ENCODE results near the gene MYRF. TPM values are rescaled to one million over a fixed set of nuclear protein-coding genes. Genes with fewer than 3 reads are reported as not detected.

The MYRF gene
- total and polyA plus RNA-seq, 9 of the 15 experiments (the other 6 are each of a cell fraction or from before 2014, with no cell fraction given), result 2.3 to 25.8 (median 7.1) TPM

DNA sequence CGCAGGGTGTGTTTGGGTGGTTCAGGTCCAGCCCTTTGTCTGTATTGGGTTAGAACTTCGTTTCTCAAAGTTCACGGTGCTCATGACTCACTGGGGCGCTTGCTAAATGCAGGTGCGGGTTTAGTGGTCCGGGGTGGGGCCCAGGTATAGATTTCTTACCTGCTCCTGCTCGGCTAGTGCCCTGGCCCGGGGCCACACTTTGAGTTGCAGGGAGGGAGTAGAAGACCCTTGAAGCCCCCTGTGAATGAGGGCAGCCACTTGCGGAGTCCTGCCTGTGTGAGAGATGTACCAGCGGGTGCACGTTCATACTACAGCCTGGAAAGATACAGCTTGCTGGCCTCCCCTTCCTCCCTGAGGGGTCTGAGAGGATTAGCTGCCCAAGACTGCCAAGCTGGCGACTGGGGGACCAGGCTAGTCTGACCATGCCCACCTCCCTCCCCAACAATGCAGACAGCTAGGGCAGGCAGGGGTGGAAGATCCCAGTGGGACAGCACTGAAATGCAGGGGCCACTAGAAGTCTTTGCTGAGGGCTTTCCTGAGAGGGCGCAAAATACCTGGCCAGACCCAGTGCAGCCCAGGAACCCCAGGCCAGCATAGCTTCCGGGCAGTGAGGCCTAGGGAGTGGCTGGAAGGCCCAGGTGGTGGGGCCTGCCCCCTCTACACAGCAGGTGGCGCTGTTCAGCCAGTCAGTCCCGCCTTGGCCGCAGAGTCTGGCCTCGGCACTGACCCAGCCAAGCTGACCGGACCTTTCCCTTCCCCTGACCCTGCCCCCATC is 5.1 kb upstream of the MYRF start (continued):
- TF ChIP-seq ZBTB7A (IDR thresholded peaks at IDR 0.05; ENCODE audit: borderline replicate concordance, control insufficient read depth, low read depth, low read length) (0 out of 2 replicates have a peak, but pooled peaks have one; percentile 23), ATF1 (CRISPR knock-in tag; IDR thresholded peaks at IDR 0.05) (no peak), ATF1 (tag; IDR thresholded peaks at IDR 0.05) (0 out of 2 replicates have a peak, but pooled peaks have one; percentile 14), POLR3G (IDR thresholded peaks at IDR 0.05; ENCODE audit: extremely low read depth, insufficient read length, insufficient replicate concordance) (no peak), MAFK (IDR thresholded peaks at IDR 0.05; ENCODE audit: low read length) (no peak), PHF8 (IDR thresholded peaks at IDR 0.05; ENCODE audit: borderline replicate concordance, low read length) (peak; percentile 15; the same call in 1 of the 2 replicates), HCFC1 (IDR thresholded peaks at IDR 0.05; ENCODE audit: low read depth, low read length) (0 out of 2 replicates have a peak, but pooled peaks have one; percentile 29), ZNF583 (CRISPR knock-in tag; IDR thresholded peaks at IDR 0.05) (no peak), BHLHE40 (IDR thresholded peaks at IDR 0.05; ENCODE audit: low read length) (peak; percentile 55; the same call in 1 of the 2 replicates), PHF20 (IDR thresholded peaks at IDR 0.05; ENCODE audit: partially characterized antibody) (peak; percentile 52), NFIC (IDR thresholded peaks at IDR 0.05) (peak; percentile 59; the same call in 1 of the 2 replicates), STAG1 (CRISPR knock-in tag; IDR thresholded peaks at IDR 0.05; ENCODE audit: borderline replicate concordance) (peak; percentile 57; the same call in 1 of the 2 replicates), ARID2 (IDR thresholded peaks at IDR 0.05) (peak; percentile 74; the same call in 1 of the 2 replicates), SIN3B (IDR thresholded peaks at IDR 0.05; ENCODE audit: low read depth) (peak; percentile 31; the same call in 1 of the 2 replicates)
- TF ChIP-seq, protein P1, sequence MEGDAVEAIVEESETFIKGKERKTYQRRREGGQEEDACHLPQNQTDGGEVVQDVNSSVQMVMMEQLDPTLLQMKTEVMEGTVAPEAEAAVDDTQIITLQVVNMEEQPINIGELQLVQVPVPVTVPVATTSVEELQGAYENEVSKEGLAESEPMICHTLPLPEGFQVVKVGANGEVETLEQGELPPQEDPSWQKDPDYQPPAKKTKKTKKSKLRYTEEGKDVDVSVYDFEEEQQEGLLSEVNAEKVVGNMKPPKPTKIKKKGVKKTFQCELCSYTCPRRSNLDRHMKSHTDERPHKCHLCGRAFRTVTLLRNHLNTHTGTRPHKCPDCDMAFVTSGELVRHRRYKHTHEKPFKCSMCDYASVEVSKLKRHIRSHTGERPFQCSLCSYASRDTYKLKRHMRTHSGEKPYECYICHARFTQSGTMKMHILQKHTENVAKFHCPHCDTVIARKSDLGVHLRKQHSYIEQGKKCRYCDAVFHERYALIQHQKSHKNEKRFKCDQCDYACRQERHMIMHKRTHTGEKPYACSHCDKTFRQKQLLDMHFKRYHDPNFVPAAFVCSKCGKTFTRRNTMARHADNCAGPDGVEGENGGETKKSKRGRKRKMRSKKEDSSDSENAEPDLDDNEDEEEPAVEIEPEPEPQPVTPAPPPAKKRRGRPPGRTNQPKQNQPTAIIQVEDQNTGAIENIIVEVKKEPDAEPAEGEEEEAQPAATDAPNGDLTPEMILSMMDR (IDR thresholded peaks at IDR 0.05 in 2 of 3, conservative IDR thresholded peaks at IDR 0.05 in 1 of 3; ENCODE audit: insufficient read depth in 2 of 3, low read depth in 1 of 3, low read length in 3 of 3), result peak; percentile 94 to 96 (median 95)
- TF ChIP-seq, protein P2, sequence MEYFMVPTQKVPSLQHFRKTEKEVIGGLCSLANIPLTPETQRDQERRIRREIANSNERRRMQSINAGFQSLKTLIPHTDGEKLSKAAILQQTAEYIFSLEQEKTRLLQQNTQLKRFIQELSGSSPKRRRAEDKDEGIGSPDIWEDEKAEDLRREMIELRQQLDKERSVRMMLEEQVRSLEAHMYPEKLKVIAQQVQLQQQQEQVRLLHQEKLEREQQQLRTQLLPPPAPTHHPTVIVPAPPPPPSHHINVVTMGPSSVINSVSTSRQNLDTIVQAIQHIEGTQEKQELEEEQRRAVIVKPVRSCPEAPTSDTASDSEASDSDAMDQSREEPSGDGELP (CRISPR knock-in tag; IDR thresholded peaks at IDR 0.05; ENCODE audit: borderline replicate concordance), result peak; percentile 93
- TF ChIP-seq, protein P3, sequence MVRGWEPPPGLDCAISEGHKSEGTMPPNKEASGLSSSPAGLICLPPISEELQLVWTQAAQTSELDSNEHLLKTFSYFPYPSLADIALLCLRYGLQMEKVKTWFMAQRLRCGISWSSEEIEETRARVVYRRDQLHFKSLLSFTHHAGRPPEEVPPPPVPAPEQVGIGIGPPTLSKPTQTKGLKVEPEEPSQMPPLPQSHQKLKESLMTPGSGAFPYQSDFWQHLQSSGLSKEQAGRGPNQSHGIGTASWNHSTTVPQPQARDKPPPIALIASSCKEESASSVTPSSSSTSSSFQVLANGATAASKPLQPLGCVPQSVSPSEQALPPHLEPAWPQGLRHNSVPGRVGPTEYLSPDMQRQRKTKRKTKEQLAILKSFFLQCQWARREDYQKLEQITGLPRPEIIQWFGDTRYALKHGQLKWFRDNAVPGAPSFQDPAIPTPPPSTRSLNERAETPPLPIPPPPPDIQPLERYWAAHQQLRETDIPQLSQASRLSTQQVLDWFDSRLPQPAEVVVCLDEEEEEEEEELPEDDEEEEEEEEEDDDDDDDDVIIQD (CRISPR knock-in tag; IDR thresholded peaks at IDR 0.05), result no peak
- TF ChIP-seq, protein P4, sequence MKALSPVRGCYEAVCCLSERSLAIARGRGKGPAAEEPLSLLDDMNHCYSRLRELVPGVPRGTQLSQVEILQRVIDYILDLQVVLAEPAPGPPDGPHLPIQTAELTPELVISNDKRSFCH (CRISPR knock-in tag; IDR thresholded peaks at IDR 0.05), result no peak
- TF ChIP-seq, protein P4 (tag; IDR thresholded peaks at IDR 0.05), result peak; percentile 62; the same call in 1 of the 2 replicates
- TF ChIP-seq, protein P5, sequence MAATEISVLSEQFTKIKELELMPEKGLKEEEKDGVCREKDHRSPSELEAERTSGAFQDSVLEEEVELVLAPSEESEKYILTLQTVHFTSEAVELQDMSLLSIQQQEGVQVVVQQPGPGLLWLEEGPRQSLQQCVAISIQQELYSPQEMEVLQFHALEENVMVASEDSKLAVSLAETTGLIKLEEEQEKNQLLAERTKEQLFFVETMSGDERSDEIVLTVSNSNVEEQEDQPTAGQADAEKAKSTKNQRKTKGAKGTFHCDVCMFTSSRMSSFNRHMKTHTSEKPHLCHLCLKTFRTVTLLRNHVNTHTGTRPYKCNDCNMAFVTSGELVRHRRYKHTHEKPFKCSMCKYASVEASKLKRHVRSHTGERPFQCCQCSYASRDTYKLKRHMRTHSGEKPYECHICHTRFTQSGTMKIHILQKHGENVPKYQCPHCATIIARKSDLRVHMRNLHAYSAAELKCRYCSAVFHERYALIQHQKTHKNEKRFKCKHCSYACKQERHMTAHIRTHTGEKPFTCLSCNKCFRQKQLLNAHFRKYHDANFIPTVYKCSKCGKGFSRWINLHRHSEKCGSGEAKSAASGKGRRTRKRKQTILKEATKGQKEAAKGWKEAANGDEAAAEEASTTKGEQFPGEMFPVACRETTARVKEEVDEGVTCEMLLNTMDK (IDR thresholded peaks at IDR 0.05; ENCODE audit: borderline replicate concordance, insufficient read depth, low read depth, low read length, poor library complexity, severe bottlenecking), result peak; percentile 73

Data from K562 (cell line).